PC-9 (cell line): ENCODE measurements around the gene RAB11B. TPM values are rescaled to one million over a fixed set of nuclear protein-coding genes. Genes with fewer than 3 reads are reported as not detected.
"Not testable (repeated sequence)": the region's sequence is repeated elsewhere in the genome, so short reads cannot be mapped to it uniquely, and the experiment has no call there.

Experiments used
- BruUV-seq: library from RNA; stranded (reverse); fragments of 400-500 nt; replicated peaks from 2 replicates; lab custom pipeline; 2021; lab: Mats Ljungman, UMichigan
- CTCF ChIA-PET: fragments of 300-600 bp; sonication (Branson Sonifier 250); formaldehyde crosslinking; loops from one replicate; lab custom pipeline; 2022; ENCODE audit warnings: antibody characterized with exemption; lab: Charles Lee
- POLR2A ChIA-PET: fragments of 300-600 bp; sonication (Branson Sonifier 250); formaldehyde crosslinking; loops from one replicate; lab custom pipeline; 2022; ENCODE audit warnings: antibody characterized with exemption; ENCODE audit not compliant: unreplicated experiment; lab: Charles Lee
- DNase-seq, 2 experiments: peaks; one replicate each; pipeline versions ENCODE4 v3.0.0 to v3.0.0-alpha.2; 2015 to 2022; ENCODE audit warnings: mixed read lengths in 1 of 2
- H2AFZ ChIP-seq: fragments of 200-600 bp; sonication (generic); 2 replicates; pipeline ENCODE4 v1.8.1; 2017; ENCODE audit warnings: antibody characterized with exemption
- H3F3A ChIP-seq: fragments of 200-600 bp; sonication (generic); 2 replicates; pipeline ENCODE4 v1.8.1; 2017; ENCODE audit warnings: antibody characterized with exemption, mild to moderate bottlenecking, low read depth; ENCODE audit not compliant: insufficient read depth
- H3K27ac ChIP-seq: fragments of 200-600 bp; sonication (generic); 2 replicates; pipeline ENCODE4 v1.6.1; 2016; ENCODE audit warnings: mixed run types
- H3K27me3 ChIP-seq: fragments of 200-600 bp; sonication (generic); 2 replicates; pipeline ENCODE4 v1.6.1; 2016; ENCODE audit warnings: low read depth, mixed run types; ENCODE audit not compliant: insufficient read depth
- H3K36me3 ChIP-seq: fragments of 200-600 bp; sonication (generic); 2 replicates; pipeline ENCODE4 v1.6.1; 2016; ENCODE audit warnings: low read depth, mixed run types
- H3K4me1 ChIP-seq: fragments of 200-600 bp; sonication (generic); replicated peaks from 2 replicates; pipeline ENCODE4 v1.6.1; 2016; ENCODE audit warnings: mixed run types; ENCODE audit not compliant: insufficient read depth
- H3K4me2 ChIP-seq: fragments of 200-600 bp; sonication (generic); 2 replicates; pipeline ENCODE4 v1.6.1; 2017; ENCODE audit warnings: mixed run types
- H3K4me3 ChIP-seq: fragments of 200-600 bp; sonication (generic); 2 replicates; pipeline ENCODE4 v1.6.1; 2016; ENCODE audit warnings: mixed run types
- H3K79me2 ChIP-seq: fragments of 200-600 bp; sonication (generic); 2 replicates; pipeline ENCODE4 v1.6.1; 2017; ENCODE audit warnings: low read depth, mixed run types
- H3K9me2 ChIP-seq: fragments of 200-600 bp; sonication (generic); 2 replicates; pipeline ENCODE4 v1.8.1; 2017; ENCODE audit warnings: mild to moderate bottlenecking; ENCODE audit not compliant: insufficient read depth
- H3K9me3 ChIP-seq: fragments of 200-600 bp; sonication (generic); 2 replicates; pipeline ENCODE4 v1.8.1; 2016; ENCODE audit warnings: low read depth; ENCODE audit not compliant: insufficient read depth
- H4K20me1 ChIP-seq: fragments of 200-600 bp; sonication (generic); 2 replicates; pipeline ENCODE4 v1.8.1; 2017; ENCODE audit not compliant: insufficient read depth
- EZH2 ChIP-seq: fragments of 200-600 bp; sonication (generic); IDR thresholded peaks from 2 replicates; pipeline ENCODE4 v1.8.0; 2017; ENCODE audit warnings: antibody characterized with exemption, low read depth
- intact Hi-C: fragments of 100-400 bp; cut with micrococcal nuclease; formaldehyde crosslinking; loops from one replicate; pipeline ENCODE4 v1.10.0; 2022; ENCODE audit not compliant: unreplicated experiment
- total RNA-seq: library from RNA; stranded (reverse); gene quantifications from 2 replicates; pipeline ENCODE4 v1.2.3, GENCODE V29; 2021
- TF ChIP-seq, protein P1 (sequence below): fragments of 200-600 bp; sonication (generic); conservative IDR thresholded peaks from 2 replicates; pipeline ENCODE4 v1.6.1; 2017; ENCODE audit warnings: mixed run types, antibody characterized with exemption, mild to moderate bottlenecking, moderate library complexity

The RAB11B gene
- total RNA-seq, 1 experiment from 2014 or later, result 126 TPM

DNA sequence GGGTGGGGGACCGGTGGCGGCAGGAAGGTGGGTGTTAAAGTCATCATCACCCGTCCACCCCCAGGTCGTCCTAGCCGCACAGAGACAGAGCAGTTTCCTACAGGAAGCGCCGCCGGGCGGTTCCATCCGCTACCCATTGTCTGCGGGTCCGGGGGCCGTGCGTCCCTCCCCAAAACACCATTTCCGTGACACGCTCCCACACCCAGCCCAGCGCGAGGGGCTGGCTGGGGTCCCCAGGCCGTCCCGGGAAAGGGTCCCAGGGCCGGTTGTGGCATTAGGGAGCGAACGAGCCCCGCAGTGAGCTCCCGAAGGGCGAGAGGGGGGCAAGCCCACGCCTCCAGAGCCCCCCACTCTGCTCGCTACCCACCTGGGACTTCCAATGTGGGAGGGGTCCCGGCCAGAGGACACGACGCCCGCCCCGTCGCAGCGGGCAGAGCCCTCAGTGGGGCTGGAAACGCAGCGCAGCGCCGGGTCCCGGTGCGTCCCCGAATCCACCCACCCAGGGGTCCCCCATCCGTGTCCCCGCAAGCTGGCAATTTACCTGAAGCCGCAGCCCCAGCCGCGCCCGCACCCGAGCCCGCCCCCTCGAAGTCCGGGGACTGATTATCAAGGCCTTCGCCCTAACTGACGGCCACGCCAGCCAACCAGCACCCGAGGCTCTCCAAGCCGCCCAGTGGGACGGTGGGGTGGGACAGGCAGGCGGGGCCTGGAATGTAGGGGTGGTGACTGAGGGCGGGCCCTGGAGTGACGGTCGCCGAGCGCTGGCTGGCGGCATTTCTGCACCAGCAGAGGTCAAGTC lies 47.3 kb upstream of the RAB11B start, which contains the start of gene KANK3:
Gene KANK3, minus strand, starts transcription at position 579 of the 799 bp plus-strand sequence. CDS start 5,434 bp downstream, outside the sequence.
- CTCF ChIA-PET, result no interaction called here
- no peak for TF ChIP-seq EZH2
- TF ChIP-seq, protein P1, sequence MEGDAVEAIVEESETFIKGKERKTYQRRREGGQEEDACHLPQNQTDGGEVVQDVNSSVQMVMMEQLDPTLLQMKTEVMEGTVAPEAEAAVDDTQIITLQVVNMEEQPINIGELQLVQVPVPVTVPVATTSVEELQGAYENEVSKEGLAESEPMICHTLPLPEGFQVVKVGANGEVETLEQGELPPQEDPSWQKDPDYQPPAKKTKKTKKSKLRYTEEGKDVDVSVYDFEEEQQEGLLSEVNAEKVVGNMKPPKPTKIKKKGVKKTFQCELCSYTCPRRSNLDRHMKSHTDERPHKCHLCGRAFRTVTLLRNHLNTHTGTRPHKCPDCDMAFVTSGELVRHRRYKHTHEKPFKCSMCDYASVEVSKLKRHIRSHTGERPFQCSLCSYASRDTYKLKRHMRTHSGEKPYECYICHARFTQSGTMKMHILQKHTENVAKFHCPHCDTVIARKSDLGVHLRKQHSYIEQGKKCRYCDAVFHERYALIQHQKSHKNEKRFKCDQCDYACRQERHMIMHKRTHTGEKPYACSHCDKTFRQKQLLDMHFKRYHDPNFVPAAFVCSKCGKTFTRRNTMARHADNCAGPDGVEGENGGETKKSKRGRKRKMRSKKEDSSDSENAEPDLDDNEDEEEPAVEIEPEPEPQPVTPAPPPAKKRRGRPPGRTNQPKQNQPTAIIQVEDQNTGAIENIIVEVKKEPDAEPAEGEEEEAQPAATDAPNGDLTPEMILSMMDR, result no peak
- DNase-seq, result peak; percentile 92 to 96

GRCh38 chr19:8343483-8343844 lies 46.7 kb upstream of the RAB11B start:
- Histone ChIP-seq H3K27ac (no peak overlapping the region), H3K4me3 (no peak overlapping the region), H3K4me2 (peak overlapping the region; percentile 73), H3F3A (peaks cover 14% of the 10 kb centered on the region), H3K36me3 (no peaks in the 10 kb centered on the region), H3K9me3 (no peaks in the 10 kb centered on the region), H3K4me1 (peaks cover 8% of the 10 kb centered on the region; the same call in 1 of the 2 replicates), H4K20me1 (no peaks in the 10 kb centered on the region), H2AFZ (no peak overlapping the region), H3K27me3 (no peaks in the 10 kb centered on the region), H3K79me2 (no peaks in the 10 kb centered on the region), H3K9me2 (no peaks in the 10 kb centered on the region)
- no peak for DNase-seq
- POLR2A ChIA-PET, result interaction anchor here (0.6 kb wide), 1 partner anchor 414 kb away, joined by 3 read pairs; no protein-coding TSS in a partner anchor
- TF ChIP-seq, protein P1, result no peak
- no peak for TF ChIP-seq EZH2
- no TSS peak for BruUV-seq
- CTCF ChIA-PET, result interaction anchor here (0.6 kb wide), 2 partner anchors 254 to 1483 kb away, joined by 3 to 5 read pairs; no protein-coding TSS in a partner anchor
- intact Hi-C loops, result no loop called here

More for the DNA sequence above, 47.3 kb upstream of the RAB11B start, which contains the start of gene KANK3:
- Histone ChIP-seq H3K79me2 (no peaks in the 10 kb centered on the region), H3K4me2 (peak within 1 kb of the TSS; percentile 73), H3K27me3 (no peaks in the 10 kb centered on the region), H2AFZ (no peak within 1 kb of the TSS), H3K27ac (no peak within 1 kb of the TSS), H3K36me3 (no peaks in the 10 kb centered on the region), H3K4me1 (peaks cover 8% of the 10 kb centered on the region; the same call in 1 of the 2 replicates), H3K9me3 (no peaks in the 10 kb centered on the region), H4K20me1 (no peaks in the 10 kb centered on the region), H3K9me2 (no peaks in the 10 kb centered on the region), H3K4me3 (peak within 1 kb of the TSS; percentile 37; the same call in 1 of the 2 replicates), H3F3A (peaks cover 14% of the 10 kb centered on the region)
- intact Hi-C loops, result no loop called here
- POLR2A ChIA-PET, result interaction anchor here (0.6 kb wide), 1 partner anchor 414 kb away, joined by 3 read pairs; no protein-coding TSS in a partner anchor
- no TSS peak for BruUV-seq

GRCh38 chr19:8349629-8350372 lies 40.4 kb upstream of the RAB11B start:
- H3K4me2 ChIP-seq, H4K20me1 ChIP-seq, H3K27me3 ChIP-seq, H3K9me3 ChIP-seq, H3K36me3 ChIP-seq, H3K4me3 ChIP-seq, H3K9me2 ChIP-seq, H2AFZ ChIP-seq, H3K27ac ChIP-seq, H3K4me1 ChIP-seq, H3K79me2 ChIP-seq, CTCF ChIA-PET, DNase-seq, BruUV-seq, POLR2A ChIA-PET: not testable (repeated sequence)
- intact Hi-C loops, result loop anchor here (10.0 kb wide), 1 partner anchor 155 kb away; the partner anchor contains the start of gene PRAM1
- peaks cover 12% of the 10 kb centered on the region for H3F3A ChIP-seq
